AG10803 (cell line): ENCODE data around the gene MAP3K7.

Source experiments
- DNase-seq: peaks from one replicate; pipeline ENCODE4 v3.0.0; 2010; ENCODE audit warnings: low read depth
- H3K4me3 ChIP-seq: 2 replicates; pipeline ENCODE4 v1.5.1; 2011; ENCODE audit warnings: mild to moderate bottlenecking, low read length, control low read depth
- CTCF ChIP-seq: conservative IDR thresholded peaks from 2 replicates; pipeline ENCODE4 v1.5.1; 2011; ENCODE audit warnings: mild to moderate bottlenecking, low read length, control low read depth, inconsistent platforms

The MAP3K7 gene

DNA sequence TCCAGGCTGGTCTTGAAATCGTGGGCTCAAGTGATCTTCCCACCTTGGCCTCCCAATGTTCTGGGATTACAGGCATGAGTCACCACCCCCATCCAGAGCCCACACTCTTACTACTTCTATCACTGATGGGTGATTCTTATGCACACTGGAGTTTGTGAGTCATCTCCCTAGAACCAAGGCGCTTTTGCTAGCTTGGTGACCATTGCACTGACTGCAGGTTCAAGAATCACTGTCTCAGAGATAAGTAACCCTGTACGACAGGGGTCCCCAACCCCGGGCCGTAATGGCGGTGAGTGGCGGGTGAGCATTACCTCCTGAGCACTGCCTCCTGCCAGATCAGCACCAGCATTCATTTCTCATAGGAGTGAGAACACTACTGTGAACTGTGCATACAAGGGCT is 118.8 kb downstream of the MAP3K7 start:
- H3K4me3 ChIP-seq = no peak overlapping the region
- DNase-seq = no peak
- TF ChIP-seq CTCF = no peak

DNA sequence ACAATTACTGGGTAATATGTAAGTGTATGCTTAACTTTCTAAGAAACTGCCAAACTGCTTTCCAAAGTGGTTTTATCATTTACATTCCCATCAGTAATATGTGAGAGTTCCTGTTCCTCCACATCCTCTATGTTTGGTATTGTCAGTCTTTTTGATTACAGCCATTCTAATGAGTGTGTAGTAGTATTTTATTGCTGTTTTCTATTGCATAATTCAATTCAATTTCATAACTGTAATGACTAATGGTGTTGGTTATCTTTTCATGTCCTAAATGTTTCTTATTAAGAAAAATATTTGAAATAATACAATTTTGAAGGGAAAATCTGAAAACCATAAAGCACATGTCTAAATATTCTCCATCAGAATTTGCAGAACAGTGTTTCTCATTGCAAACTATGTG is 119.3 kb downstream of the MAP3K7 start:
- no peak for TF ChIP-seq CTCF
- H3K4me3 ChIP-seq = no peak overlapping the region
- DNase-seq = no peak

- no peak for DNase-seq
- H3K4me3 ChIP-seq = no peak overlapping the region
- TF ChIP-seq CTCF = no peak
These were observed 120.5 kb downstream of the MAP3K7 start for GRCh38 chr6:90466154-90466940.

GRCh38 chr6:90465686-90466085 is 121.2 kb downstream of the MAP3K7 start:
- DNase-seq = no peak
- H3K4me3 ChIP-seq = no peak overlapping the region
- TF ChIP-seq CTCF = no peak

GRCh38 chr6:90464507-90464906 is 122.4 kb downstream of the MAP3K7 start:
- no peak overlapping the region for H3K4me3 ChIP-seq
- no peak for DNase-seq
- no peak for TF ChIP-seq CTCF

DNA sequence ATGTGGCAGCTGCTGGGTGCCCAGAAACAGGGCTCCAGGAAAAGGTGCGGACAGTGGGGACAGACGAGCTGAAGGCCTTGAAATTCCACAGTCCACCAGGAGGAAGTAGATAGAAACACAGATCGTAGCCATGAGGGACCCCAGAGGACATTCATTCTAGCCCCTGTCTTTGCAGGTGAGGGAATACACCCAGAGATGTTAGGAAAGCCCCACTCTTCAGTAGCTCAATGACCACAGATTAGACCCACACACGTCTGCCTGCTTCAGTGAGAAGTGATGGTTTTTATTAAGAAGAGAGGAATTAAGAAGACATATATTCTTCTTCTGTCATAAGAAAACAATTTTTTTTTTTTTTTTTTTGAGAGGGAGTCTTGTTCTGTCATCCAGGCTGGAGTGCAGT is 123.0 kb downstream of the MAP3K7 start:
- no peak for DNase-seq
- no peak overlapping the region for H3K4me3 ChIP-seq
- TF ChIP-seq CTCF = no peak
